K562 (cell line): ENCODE results near the gene OTULIN. TPM values are rescaled to one million over a fixed set of nuclear protein-coding genes. Genes with fewer than 3 reads are reported as not detected.

ENCODE experiments used
- ATAC-seq: fragments of 200-7000 bp; cut with Tn5 transposase; 3 replicates; pipeline ENCODE4 v1.9.1; 2020; ENCODE audit warnings: moderate library complexity
- BruUV-seq: library from RNA; stranded (reverse); fragments of 400-500 nt; replicated peaks from 2 replicates; lab custom pipeline; 2021; lab: Mats Ljungman, UMichigan
- CTCF ChIA-PET: fragments of 300-600 bp; formaldehyde crosslinking; extraction: SDS; loops from one replicate; lab custom pipeline; 2021; ENCODE audit warnings: low intra/inter-chr PET ratio; lab: Yijun Ruan, JAX
- POLR2A ChIA-PET: fragments of 300-600, 350-650 bp; sonication (Branson Sonifier 250); formaldehyde crosslinking; extraction: SDS; loops from one replicate; lab custom pipeline; 2021; ENCODE audit warnings: antibody characterized with exemption, inconsistent platforms; lab: Yijun Ruan, JAX
- DNase-seq, 4 experiments: peaks; one replicate each; pipeline versions ENCODE4 v3.0.0 to v3.0.0-alpha.2; 2011 to 2018; ENCODE audit warnings: low spot score in 3 of 4, mixed read lengths in 3 of 4; ENCODE audit errors: extremely low read depth in 1 of 4
- FAIRE-seq: peaks from 2 replicates; lab custom pipeline; 2011; peaks lifted over from hg19 to GRCh38; lab: Jason Lieb, UNC
- H2AFZ ChIP-seq: 2 replicates; pipeline ENCODE4 v1.6.0; 2011; ENCODE audit warnings: low read depth, low read length, control low read depth, inconsistent platforms
- H3K27ac ChIP-seq: fragments of 200-600 bp; 3 replicates; pipeline ENCODE4 v1.8.0; 2011; ENCODE audit warnings: low read depth, mild to moderate bottlenecking, control low read depth, inconsistent platforms, low read length, moderate library complexity, mixed read lengths; ENCODE audit errors: extremely low read depth
- H3K27me3 ChIP-seq, 2 experiments: fragments of 300-600 bp in 1 of 2; 2 replicates in 1 of 2; 3 replicates in 1 of 2; pipeline versions ENCODE4 v1.6.0 to v1.8.0; 2011; ENCODE audit warnings: inconsistent platforms in 2 of 2, low read length in 2 of 2, mild to moderate bottlenecking in 1 of 2, mixed read lengths in 1 of 2, moderate library complexity in 1 of 2; ENCODE audit not compliant: control insufficient read depth in 2 of 2, insufficient read depth in 2 of 2
- H3K36me3 ChIP-seq: fragments of 300-600 bp; 3 replicates; pipeline ENCODE4 v1.8.0; 2011; ENCODE audit warnings: mild to moderate bottlenecking, low read length, inconsistent platforms; ENCODE audit not compliant: control insufficient read depth, insufficient read depth
- H3K4me1 ChIP-seq, 2 experiments: fragments of 200-600 bp in 1 of 2; replicated peaks in 1 of 2; 2 replicates in 1 of 2; 3 replicates in 1 of 2; pipeline versions ENCODE4 v1.5.1 to v1.8.0; 2011; ENCODE audit warnings: inconsistent platforms in 2 of 2, low read length in 2 of 2, mild to moderate bottlenecking in 1 of 2, mixed read lengths in 1 of 2, moderate library complexity in 1 of 2; ENCODE audit not compliant: control insufficient read depth in 2 of 2, insufficient read depth in 2 of 2
- H3K4me2 ChIP-seq: 2 replicates; pipeline ENCODE4 v1.6.1; 2011; ENCODE audit warnings: low read length, control low read depth, inconsistent platforms, mixed read lengths; ENCODE audit not compliant: insufficient read depth
- H3K4me3 ChIP-seq: fragments of 200-600 bp; sonication (generic), shearing (Covaris generic); 2 replicates; pipeline ENCODE4 v1.5.1; 2016; ENCODE audit warnings: control low read depth, inconsistent platforms
- H3K79me2 ChIP-seq: fragments of 200-600 bp; 3 replicates; pipeline ENCODE4 v1.8.0; 2011; ENCODE audit warnings: low read length, inconsistent platforms; ENCODE audit not compliant: control insufficient read depth, insufficient read depth
- H3K9ac ChIP-seq, 2 experiments: 2 replicates each; pipeline versions ENCODE4 v1.6.0 to v1.6.1; 2011; ENCODE audit warnings: low read depth in 2 of 2, low read length in 2 of 2, control low read depth in 1 of 2, inconsistent platforms in 1 of 2, mild to moderate bottlenecking in 1 of 2, mixed read lengths in 1 of 2; ENCODE audit not compliant: insufficient read depth in 1 of 2
- H3K9me1 ChIP-seq: one replicate; pipeline ENCODE4 v1.6.0; 2011; ENCODE audit warnings: inconsistent platforms, mild to moderate bottlenecking, low read length, moderate library complexity; ENCODE audit not compliant: control insufficient read depth, insufficient read depth
- H3K9me3 ChIP-seq: replicated peaks from 2 replicates; pipeline ENCODE4 v1.5.1; 2011; ENCODE audit warnings: low read depth, low read length, inconsistent platforms; ENCODE audit not compliant: control insufficient read depth, insufficient read depth
- H4K20me1 ChIP-seq: replicated peaks from 2 replicates; pipeline ENCODE4 v1.6.1; 2011; ENCODE audit warnings: low read length, inconsistent platforms, mixed read lengths; ENCODE audit not compliant: control insufficient read depth, insufficient read depth
- E2F1 ChIP-seq: sonication (generic); formaldehyde crosslinking; IDR thresholded peaks from 2 replicates; pipeline ENCODE4 v1.8.1; 2023; ENCODE audit warnings: mild to moderate bottlenecking, missing genetic modification reagents, moderate library complexity
- GTF2A2 ChIP-seq: IDR thresholded peaks from 2 replicates; pipeline ENCODE4 v1.6.1; 2016; ENCODE audit warnings: mild to moderate bottlenecking, missing genetic modification characterization, missing compliant biosample characterization
- ID3 ChIP-seq, 2 experiments: fragments of 250-450 bp in 1 of 2; fragments of 450-650 bp in 1 of 2; sonication (Bioruptor Pico) in 1 of 2; IDR thresholded peaks; 2 replicates each; pipeline versions ENCODE4 v1.6.1 to v1.8.0; 2016 to 2021; ENCODE audit warnings: mild to moderate bottlenecking in 2 of 2, moderate library complexity in 2 of 2, missing compliant biosample characterization in 1 of 2, missing genetic modification characterization in 1 of 2
- MCM2 ChIP-seq: fragments of 450-650 bp; IDR thresholded peaks from 2 replicates; pipeline ENCODE4 v1.6.1; 2017; ENCODE audit warnings: low read depth, mild to moderate bottlenecking
- NFATC3 ChIP-seq: fragments of 450-650 bp; IDR thresholded peaks from 2 replicates; pipeline ENCODE4 v1.6.1; 2017; ENCODE audit warnings: mild to moderate bottlenecking
- TAF15 ChIP-seq: fragments of 200-400 bp; formaldehyde crosslinking; IDR thresholded peaks from 2 replicates; pipeline ENCODE4 v1.6.1; 2017; ENCODE audit warnings: mild to moderate bottlenecking, low read depth, low read length, moderate library complexity
- ZBTB40 ChIP-seq, 2 experiments: fragments of 450-650 bp in 1 of 2; sonication (generic) in 1 of 2; formaldehyde crosslinking in 1 of 2; IDR thresholded peaks; 2 replicates each; pipeline versions ENCODE4 v1.7.1 to v1.9.0; 2016 to 2022; ENCODE audit warnings: inconsistent platforms in 1 of 2, mild to moderate bottlenecking in 1 of 2, missing genetic modification reagents in 1 of 2
- in situ Hi-C: fragments of 300-500 bp; cut with MboI; formaldehyde crosslinking; loops from 4 replicates; pipeline ENCODE4 v1.15.0; 2018; ENCODE audit warnings: inconsistent platforms, mixed read lengths
- intact Hi-C: fragments of 100-400 bp; cut with micrococcal nuclease; formaldehyde crosslinking; loops from 2 replicates; pipeline ENCODE4 v1.14.2; 2022
- polyA plus RNA-seq, 8 experiments: library from polyadenylated mRNA; depleted of rRNA in 4 of 8; stranded (reverse) in 5 of 8; unstranded in 3 of 8; fragments of >200 nt; fragmentation: Nextera tagmentation in 2 of 8; fragmentation: Illumina TruSeq in 1 of 8; extraction: Ambion mirVana in 2 of 8; extraction: Trizol in 1 of 8; gene quantifications; 2 replicates each; pipeline versions ENCODE4 v1.2.1 to v1.2.3, GENCODE V29; 2011 to 2014; ENCODE audit warnings: inconsistent platforms in 1 of 8, missing spikeins in 1 of 8
- total RNA-seq, 7 experiments: library from RNA; depleted of rRNA in 6 of 7; stranded (reverse); fragments of >200 nt in 6 of 7; fragmentation: Illumina TruSeq in 2 of 7; extraction: Trizol in 2 of 7; gene quantifications; 2 replicates each; pipeline versions ENCODE4 v1.2.1 to v1.2.3, GENCODE V29; 2011 to 2021; ENCODE audit warnings: low replicate concordance in 1 of 7

The OTULIN gene
- total and polyA plus RNA-seq, 9 of the 15 experiments (the other 6 are each of a cell fraction or from before 2014, with no cell fraction given): 3.3 to 33.6 (median 20.1) TPM

- Histone ChIP-seq H3K27me3 (no peaks in the 10 kb centered on the region), H3K4me2 (no peak overlapping the region), H3K36me3 (no peaks in the 10 kb centered on the region), H3K4me1 (no peaks in the 10 kb centered on the region), H3K9me3 (no peaks in the 10 kb centered on the region), H2AFZ (no peak overlapping the region), H4K20me1 (no peaks in the 10 kb centered on the region), H3K79me2 (no peaks in the 10 kb centered on the region), H3K4me3 (no peak overlapping the region), H3K9ac (no peak overlapping the region), H3K27ac (no peak overlapping the region), H3K9me1 (no peaks in the 10 kb centered on the region)
- FAIRE-seq (no peak), DNase-seq (no peak), ATAC-seq (no peak)
- in situ Hi-C loops (no loop called here), intact Hi-C loops (no loop called here)
- ChIA-PET CTCF (no interaction called here), POLR2A (no interaction called here)
- no TSS peak for BruUV-seq
- TF ChIP-seq E2F1 (CRISPR knock-in tag) (no peak), GTF2A2 (no peak), ZBTB40 (IDR thresholded peaks at IDR 0.05) (no peak), ZBTB40 (CRISPR knock-in tag; IDR thresholded peaks at IDR 0.05) (no peak), MCM2 (no peak), NFATC3 (no peak), TAF15 (no peak), ID3 (CRISPR knock-in tag; IDR thresholded peaks at IDR 0.05) (no peak), ID3 (tag; IDR thresholded peaks at IDR 0.05) (no peak)
Observed at GRCh38 chr5:14627270-14627669, 37.2 kb upstream of the OTULIN start.
